ENCODE data around the gene FXN. TPM values are rescaled to one million over a fixed set of nuclear protein-coding genes. Genes with fewer than 3 reads are reported as not detected.

Gene FXN
- polyA plus RNA-seq, 1 experiment: 9.2 TPM

DNA sequence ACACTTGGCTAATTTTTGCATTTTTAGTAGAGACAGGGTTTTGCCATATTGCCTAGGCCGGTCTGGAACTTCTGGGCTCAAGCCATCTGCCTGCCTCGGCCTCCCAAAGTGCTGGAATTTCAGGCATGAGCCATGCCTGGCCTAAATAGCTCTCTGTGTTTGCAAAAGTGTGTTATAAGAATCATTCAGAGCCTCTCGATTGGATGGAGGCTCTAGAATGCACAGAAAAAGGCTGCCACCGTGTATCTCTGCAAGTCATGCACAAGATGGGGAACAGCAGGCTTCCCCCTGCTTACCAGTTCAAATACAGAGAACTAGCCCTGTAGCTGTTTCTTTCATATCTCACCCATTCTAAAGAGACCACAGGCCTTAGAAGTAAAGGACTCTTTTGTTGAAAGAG lies 28.3 kb downstream of the FXN start:
- TF ChIP-seq, protein P1, sequence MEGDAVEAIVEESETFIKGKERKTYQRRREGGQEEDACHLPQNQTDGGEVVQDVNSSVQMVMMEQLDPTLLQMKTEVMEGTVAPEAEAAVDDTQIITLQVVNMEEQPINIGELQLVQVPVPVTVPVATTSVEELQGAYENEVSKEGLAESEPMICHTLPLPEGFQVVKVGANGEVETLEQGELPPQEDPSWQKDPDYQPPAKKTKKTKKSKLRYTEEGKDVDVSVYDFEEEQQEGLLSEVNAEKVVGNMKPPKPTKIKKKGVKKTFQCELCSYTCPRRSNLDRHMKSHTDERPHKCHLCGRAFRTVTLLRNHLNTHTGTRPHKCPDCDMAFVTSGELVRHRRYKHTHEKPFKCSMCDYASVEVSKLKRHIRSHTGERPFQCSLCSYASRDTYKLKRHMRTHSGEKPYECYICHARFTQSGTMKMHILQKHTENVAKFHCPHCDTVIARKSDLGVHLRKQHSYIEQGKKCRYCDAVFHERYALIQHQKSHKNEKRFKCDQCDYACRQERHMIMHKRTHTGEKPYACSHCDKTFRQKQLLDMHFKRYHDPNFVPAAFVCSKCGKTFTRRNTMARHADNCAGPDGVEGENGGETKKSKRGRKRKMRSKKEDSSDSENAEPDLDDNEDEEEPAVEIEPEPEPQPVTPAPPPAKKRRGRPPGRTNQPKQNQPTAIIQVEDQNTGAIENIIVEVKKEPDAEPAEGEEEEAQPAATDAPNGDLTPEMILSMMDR (IDR thresholded peaks at IDR 0.05; ENCODE audit: insufficient read depth, low read depth, low read length): no peak
- no peaks in the 10 kb centered on the region for H3K36me3 ChIP-seq (ENCODE audit: control insufficient read depth, insufficient read depth, low read length)
- no peaks in the 10 kb centered on the region for H3K27me3 ChIP-seq (ENCODE audit: control insufficient read depth, insufficient read depth, low read length)
- ChIA-PET CTCF (interaction anchor here (1.0 to 1.8 kb wide), 2 partner anchors 10 to 129 kb away, joined by 4 to 7 read pairs; no protein-coding TSS in a partner anchor), POLR2A (no interaction called here)
- no peak for DNase-seq (ENCODE audit: low read depth)
- no peak overlapping the region for H3K4me3 ChIP-seq (ENCODE audit: low read depth, low read length)

DNA sequence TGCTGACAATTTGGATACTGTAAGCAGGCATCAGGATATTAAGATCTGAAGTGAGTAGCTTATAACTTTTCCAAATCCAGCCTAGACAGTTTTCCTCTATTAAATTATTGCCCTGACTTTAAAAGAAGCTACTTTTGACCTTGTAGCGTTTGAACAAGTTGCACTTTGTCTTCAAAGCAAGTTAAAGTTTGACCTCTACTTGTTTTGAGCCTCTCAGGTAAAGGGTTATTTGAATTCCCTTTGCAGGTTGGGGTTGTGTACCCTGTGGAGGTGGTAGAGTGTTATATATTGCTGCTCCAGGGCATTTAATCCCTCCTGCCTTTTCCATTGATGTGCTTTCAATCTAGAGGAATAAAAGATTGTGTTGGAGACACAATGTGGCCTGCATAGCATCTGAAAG lies 30.1 kb downstream of the FXN start:
- ChIA-PET CTCF (interaction anchor here (0.8 kb wide), 1 partner anchor 12 kb away, joined by 3 read pairs; no protein-coding TSS in a partner anchor), POLR2A (no interaction called here)
- 0 out of 2 replicates have a peak, but pooled peaks cover 1% of the 10 kb centered on the region for H3K36me3 ChIP-seq (ENCODE audit: control insufficient read depth, insufficient read depth, low read length)
- no peak overlapping the region for H3K4me3 ChIP-seq (ENCODE audit: low read depth, low read length)
- H3K27me3 ChIP-seq (ENCODE audit: control insufficient read depth, insufficient read depth, low read length): no peaks in the 10 kb centered on the region
- no peak for DNase-seq (ENCODE audit: low read depth)
- TF ChIP-seq, protein P1 (IDR thresholded peaks at IDR 0.05; ENCODE audit: insufficient read depth, low read depth, low read length): no peak

DNA sequence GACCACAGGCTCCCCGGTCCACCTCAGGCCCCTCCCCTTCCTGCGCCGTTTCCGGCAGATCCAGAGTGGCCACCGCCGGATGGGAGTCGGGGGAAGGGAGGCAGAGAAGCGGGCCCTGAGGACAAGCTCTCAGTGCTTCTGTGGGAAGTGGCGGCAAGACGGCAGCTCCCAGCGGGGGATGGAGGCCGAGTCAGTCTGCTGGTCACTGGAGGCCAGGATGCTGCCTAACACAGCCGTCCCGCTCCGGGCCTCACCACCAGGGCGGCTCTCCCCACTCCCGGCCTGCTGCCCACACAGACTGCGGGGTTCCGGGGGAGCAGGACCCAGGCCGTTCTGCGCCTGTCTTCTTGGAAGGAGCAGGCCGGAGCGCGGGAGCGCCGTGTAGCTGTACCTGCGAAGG lies 31.4 kb downstream of the FXN start:
- Histone ChIP-seq H3K36me3 (ENCODE audit: control insufficient read depth, insufficient read depth, low read length) (0 out of 2 replicates have a peak, but pooled peaks cover 1% of the 10 kb centered on the region), H3K27me3 (ENCODE audit: control insufficient read depth, insufficient read depth, low read length) (no peaks in the 10 kb centered on the region), H3K4me3 (ENCODE audit: low read depth, low read length) (no peak overlapping the region)
- CTCF ChIA-PET: interaction anchor here (0.6 to 2.0 kb wide), 5 partner anchors 10 to 126 kb away, joined by 3 to 9 read pairs (median 4); no protein-coding TSS in a partner anchor
- POLR2A ChIA-PET: no interaction called here
- TF ChIP-seq, protein P1 (IDR thresholded peaks at IDR 0.05; ENCODE audit: insufficient read depth, low read depth, low read length): no peak
- no peak for DNase-seq (ENCODE audit: low read depth)

DNA sequence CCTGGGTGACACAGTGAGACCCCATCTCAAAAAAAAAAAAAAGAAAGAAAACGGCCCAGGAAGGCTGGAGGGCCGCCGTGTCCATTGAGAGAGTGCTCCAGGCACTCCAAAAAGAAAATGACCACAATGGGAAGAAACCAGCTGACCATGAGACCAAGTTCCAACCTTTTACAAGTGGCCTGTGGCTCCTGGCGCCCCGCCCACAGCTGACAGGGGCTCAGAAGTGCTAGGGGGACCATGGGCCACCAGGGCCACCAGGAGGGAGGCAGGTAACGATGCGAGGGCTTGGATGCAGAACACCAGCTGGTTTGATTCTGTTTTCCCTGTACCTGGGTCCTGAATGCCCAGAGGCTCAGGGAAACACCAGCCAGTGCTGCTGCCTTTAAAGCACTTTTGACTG lies 34.6 kb downstream of the FXN start:
- Histone ChIP-seq H3K36me3 (ENCODE audit: control insufficient read depth, insufficient read depth, low read length) (0 out of 2 replicates have a peak, but pooled peaks cover 1% of the 10 kb centered on the region), H3K4me3 (ENCODE audit: low read depth, low read length) (no peak overlapping the region), H3K27me3 (ENCODE audit: control insufficient read depth, insufficient read depth, low read length) (no peaks in the 10 kb centered on the region)
- TF ChIP-seq, protein P1 (IDR thresholded peaks at IDR 0.05; ENCODE audit: insufficient read depth, low read depth, low read length): no peak
- POLR2A ChIA-PET: no interaction called here
- no peak for DNase-seq (ENCODE audit: low read depth)
- CTCF ChIA-PET: no interaction called here

DNA sequence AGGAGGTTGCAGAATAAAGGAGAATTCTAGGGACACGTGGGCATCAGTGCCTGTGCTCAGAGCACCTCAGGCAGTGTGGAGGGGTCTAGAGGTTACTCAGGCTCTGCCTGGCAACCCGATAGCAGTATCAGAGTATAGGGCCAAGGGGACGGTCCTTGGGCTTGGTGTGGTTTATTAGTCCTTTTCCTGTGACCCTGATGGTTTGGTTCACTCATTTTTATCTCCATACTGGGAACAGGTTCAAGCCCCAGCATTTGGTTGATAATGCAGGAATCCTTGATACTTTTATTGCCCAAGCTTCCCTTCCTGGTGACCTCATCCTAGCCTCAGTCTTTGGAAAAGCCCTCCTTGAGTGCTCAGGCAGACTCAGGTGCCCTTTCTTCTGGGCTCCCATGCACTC lies 35.5 kb downstream of the FXN start:
- CTCF ChIA-PET: no interaction called here
- TF ChIP-seq, protein P1 (IDR thresholded peaks at IDR 0.05; ENCODE audit: insufficient read depth, low read depth, low read length): no peak
- no peak for DNase-seq (ENCODE audit: low read depth)
- Histone ChIP-seq H3K36me3 (ENCODE audit: control insufficient read depth, insufficient read depth, low read length) (0 out of 2 replicates have a peak, but pooled peaks cover 1% of the 10 kb centered on the region), H3K4me3 (ENCODE audit: low read depth, low read length) (no peak overlapping the region), H3K27me3 (ENCODE audit: control insufficient read depth, insufficient read depth, low read length) (no peaks in the 10 kb centered on the region)
- POLR2A ChIA-PET: no interaction called here

Data from BJ (cell line).